GM12878 (cell line): ENCODE data around the gene KANSL3. TPM values are rescaled to one million over a fixed set of nuclear protein-coding genes. Genes with fewer than 3 reads are reported as not detected.

Source experiments
- RFX5 ChIP-seq: IDR thresholded peaks from 2 replicates; pipeline ENCODE4 v1.6.1; 2011; ENCODE audit warnings: low read depth, low read length, improper control_type of control experiment
- RUNX3 ChIP-seq: IDR thresholded peaks from 2 replicates; pipeline ENCODE4 v1.6.1; 2012; ENCODE audit warnings: low read length, inconsistent platforms
- SRF ChIP-seq, 2 experiments: IDR thresholded peaks; 2 replicates each; pipeline ENCODE4 v1.6.1; 2011; ENCODE audit warnings: low read depth in 2 of 2, low read length in 2 of 2, mild to moderate bottlenecking in 1 of 2, moderate library complexity in 1 of 2
- SUPT20H ChIP-seq: IDR thresholded peaks from 2 replicates; pipeline ENCODE4 v1.6.1; 2011; ENCODE audit warnings: low read depth, mild to moderate bottlenecking, low read length, moderate library complexity, borderline replicate concordance; ENCODE audit not compliant: control insufficient read depth
- polyA plus RNA-seq, 11 experiments: library from polyadenylated mRNA; depleted of rRNA in 4 of 11; unstranded in 6 of 11; stranded (reverse) in 5 of 11; fragments of >200 nt; fragmentation: Nextera tagmentation in 4 of 11; fragmentation: Illumina TruSeq in 1 of 11; extraction: Ambion mirVana in 4 of 11; extraction: Trizol in 1 of 11; gene quantifications; 1 replicate in 1 of 11; 2 replicates in 10 of 11; pipeline versions ENCODE4 v1.2.1 to v1.2.3, GENCODE V29; 2011 to 2016; ENCODE audit warnings: inconsistent platforms in 2 of 11, missing spikeins in 2 of 11, low read depth in 1 of 11
- total RNA-seq, 4 experiments: library from RNA; depleted of rRNA in 3 of 4; stranded (reverse); fragments of >200 nt in 3 of 4; fragmentation: Illumina TruSeq in 1 of 4; extraction: Trizol in 1 of 4; gene quantifications; 2 replicates each; pipeline versions ENCODE4 v1.2.1 to v1.2.3, GENCODE V29; 2013 to 2021
- TF ChIP-seq, protein P1 (sequence below): fragments of 450-650 bp; IDR thresholded peaks from 2 replicates; pipeline ENCODE4 v1.6.1; 2017; ENCODE audit warnings: mild to moderate bottlenecking
- TF ChIP-seq, protein P2 (sequence below): IDR thresholded peaks from 2 replicates; pipeline ENCODE4 v1.6.1; 2011; ENCODE audit warnings: mild to moderate bottlenecking, low read depth, low read length, moderate library complexity; ENCODE audit not compliant: insufficient replicate concordance
- TF ChIP-seq, protein P3 (sequence below): IDR thresholded peaks from 2 replicates; pipeline ENCODE4 v1.6.1; 2011; ENCODE audit warnings: borderline replicate concordance, low read depth, mild to moderate bottlenecking, moderate library complexity, low read length; ENCODE audit not compliant: insufficient read depth, poor library complexity, severe bottlenecking
- TF ChIP-seq, protein P4 (sequence below): fragments of 450-650 bp; IDR thresholded peaks from 2 replicates; pipeline ENCODE4 v1.6.1; 2016; ENCODE audit warnings: mild to moderate bottlenecking

Gene KANSL3
- total and polyA plus RNA-seq, 10 of the 15 experiments (the other 5 are each of a cell fraction or from before 2014, with no cell fraction given), result 5.6 to 25.9 (median 16.7) TPM

DNA sequence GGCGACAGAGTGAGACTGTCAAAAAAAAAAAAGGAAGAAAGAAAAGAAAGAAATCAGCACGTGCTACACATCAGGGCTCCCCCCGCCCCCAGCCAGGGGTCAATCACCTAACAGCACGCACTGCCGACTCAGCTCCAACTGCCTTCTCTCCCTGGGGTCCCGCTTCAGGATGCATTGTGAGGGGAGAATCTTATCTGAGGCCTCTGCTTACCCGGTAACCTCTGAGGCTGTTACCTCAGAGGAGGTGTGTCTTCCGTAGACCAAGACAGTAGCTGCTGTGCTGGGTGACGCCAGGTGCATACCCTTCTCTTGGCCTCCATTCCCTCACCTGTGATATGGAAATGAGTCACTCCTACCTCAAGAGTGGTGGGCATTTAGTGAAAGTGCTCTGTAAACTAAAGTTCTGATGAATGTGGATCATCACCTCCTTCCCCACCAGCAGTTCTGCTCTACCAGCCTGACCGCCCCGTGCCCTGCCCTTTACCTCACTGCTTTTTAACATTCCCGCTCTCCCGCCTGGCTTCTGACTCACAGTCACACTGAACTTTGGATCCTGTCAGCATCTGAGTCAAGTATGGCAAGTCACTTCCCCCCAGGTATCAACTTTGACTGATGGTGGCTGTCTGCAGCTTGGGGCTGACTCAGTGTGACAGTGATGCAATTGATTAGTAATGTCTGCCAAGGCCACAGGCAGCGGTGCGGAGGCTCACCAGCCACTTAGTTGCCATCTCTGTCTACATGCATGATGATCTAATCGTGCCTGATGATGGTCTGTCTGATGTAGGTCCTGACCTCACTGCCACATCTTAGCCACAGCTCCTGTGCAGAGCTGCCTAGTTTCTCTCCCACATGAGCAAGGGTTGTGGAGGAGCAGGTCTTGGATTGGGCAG, 81.4 kb downstream of the KANSL3 start (continued):
- 0 out of 2 replicates have a peak, but pooled peaks have one; percentile 17 for TF ChIP-seq RUNX3
- TF ChIP-seq, protein P1, sequence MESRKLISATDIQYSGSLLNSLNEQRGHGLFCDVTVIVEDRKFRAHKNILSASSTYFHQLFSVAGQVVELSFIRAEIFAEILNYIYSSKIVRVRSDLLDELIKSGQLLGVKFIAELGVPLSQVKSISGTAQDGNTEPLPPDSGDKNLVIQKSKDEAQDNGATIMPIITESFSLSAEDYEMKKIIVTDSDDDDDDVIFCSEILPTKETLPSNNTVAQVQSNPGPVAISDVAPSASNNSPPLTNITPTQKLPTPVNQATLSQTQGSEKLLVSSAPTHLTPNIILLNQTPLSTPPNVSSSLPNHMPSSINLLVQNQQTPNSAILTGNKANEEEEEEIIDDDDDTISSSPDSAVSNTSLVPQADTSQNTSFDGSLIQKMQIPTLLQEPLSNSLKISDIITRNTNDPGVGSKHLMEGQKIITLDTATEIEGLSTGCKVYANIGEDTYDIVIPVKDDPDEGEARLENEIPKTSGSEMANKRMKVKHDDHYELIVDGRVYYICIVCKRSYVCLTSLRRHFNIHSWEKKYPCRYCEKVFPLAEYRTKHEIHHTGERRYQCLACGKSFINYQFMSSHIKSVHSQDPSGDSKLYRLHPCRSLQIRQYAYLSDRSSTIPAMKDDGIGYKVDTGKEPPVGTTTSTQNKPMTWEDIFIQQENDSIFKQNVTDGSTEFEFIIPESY, result peak; percentile 83; the same call in 1 of the 2 replicates
- TF ChIP-seq SRF (IDR thresholded peaks at IDR 0.05; ENCODE audit: low read depth in 2 of 2, low read length in 2 of 2), result peak in 1 of 2 experiments; percentile 82; a peak in 2 of 4 replicates
- TF ChIP-seq SUPT20H, result no peak
- TF ChIP-seq, protein P2, sequence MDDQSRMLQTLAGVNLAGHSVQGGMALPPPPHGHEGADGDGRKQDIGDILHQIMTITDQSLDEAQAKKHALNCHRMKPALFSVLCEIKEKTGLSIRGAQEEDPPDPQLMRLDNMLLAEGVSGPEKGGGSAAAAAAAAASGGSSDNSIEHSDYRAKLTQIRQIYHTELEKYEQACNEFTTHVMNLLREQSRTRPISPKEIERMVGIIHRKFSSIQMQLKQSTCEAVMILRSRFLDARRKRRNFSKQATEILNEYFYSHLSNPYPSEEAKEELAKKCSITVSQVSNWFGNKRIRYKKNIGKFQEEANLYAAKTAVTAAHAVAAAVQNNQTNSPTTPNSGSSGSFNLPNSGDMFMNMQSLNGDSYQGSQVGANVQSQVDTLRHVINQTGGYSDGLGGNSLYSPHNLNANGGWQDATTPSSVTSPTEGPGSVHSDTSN, result peak; percentile 62
- TF ChIP-seq RFX5, result no peak
- TF ChIP-seq, protein P3, sequence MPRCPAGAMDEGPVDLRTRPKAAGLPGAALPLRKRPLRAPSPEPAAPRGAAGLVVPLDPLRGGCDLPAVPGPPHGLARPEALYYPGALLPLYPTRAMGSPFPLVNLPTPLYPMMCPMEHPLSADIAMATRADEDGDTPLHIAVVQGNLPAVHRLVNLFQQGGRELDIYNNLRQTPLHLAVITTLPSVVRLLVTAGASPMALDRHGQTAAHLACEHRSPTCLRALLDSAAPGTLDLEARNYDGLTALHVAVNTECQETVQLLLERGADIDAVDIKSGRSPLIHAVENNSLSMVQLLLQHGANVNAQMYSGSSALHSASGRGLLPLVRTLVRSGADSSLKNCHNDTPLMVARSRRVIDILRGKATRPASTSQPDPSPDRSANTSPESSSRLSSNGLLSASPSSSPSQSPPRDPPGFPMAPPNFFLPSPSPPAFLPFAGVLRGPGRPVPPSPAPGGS, result peak; percentile 93
- TF ChIP-seq, protein P4, sequence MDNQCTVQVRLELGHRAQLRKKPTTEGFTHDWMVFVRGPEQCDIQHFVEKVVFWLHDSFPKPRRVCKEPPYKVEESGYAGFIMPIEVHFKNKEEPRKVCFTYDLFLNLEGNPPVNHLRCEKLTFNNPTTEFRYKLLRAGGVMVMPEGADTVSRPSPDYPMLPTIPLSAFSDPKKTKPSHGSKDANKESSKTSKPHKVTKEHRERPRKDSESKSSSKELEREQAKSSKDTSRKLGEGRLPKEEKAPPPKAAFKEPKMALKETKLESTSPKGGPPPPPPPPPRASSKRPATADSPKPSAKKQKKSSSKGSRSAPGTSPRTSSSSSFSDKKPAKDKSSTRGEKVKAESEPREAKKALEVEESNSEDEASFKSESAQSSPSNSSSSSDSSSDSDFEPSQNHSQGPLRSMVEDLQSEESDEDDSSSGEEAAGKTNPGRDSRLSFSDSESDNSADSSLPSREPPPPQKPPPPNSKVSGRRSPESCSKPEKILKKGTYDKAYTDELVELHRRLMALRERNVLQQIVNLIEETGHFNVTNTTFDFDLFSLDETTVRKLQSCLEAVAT, result peak; percentile 94
- TF ChIP-seq, all 136 proteins: peak for 9
